ENCODE results near the gene MAD2L2. TPM values are rescaled to one million over a fixed set of nuclear protein-coding genes. Genes with fewer than 3 reads are reported as not detected.

Gene MAD2L2
- total and polyA plus RNA-seq, 9 of the 15 experiments (the other 6 are each of a cell fraction or from before 2014, with no cell fraction given): 12.4 to 286 (median 143) TPM

DNA sequence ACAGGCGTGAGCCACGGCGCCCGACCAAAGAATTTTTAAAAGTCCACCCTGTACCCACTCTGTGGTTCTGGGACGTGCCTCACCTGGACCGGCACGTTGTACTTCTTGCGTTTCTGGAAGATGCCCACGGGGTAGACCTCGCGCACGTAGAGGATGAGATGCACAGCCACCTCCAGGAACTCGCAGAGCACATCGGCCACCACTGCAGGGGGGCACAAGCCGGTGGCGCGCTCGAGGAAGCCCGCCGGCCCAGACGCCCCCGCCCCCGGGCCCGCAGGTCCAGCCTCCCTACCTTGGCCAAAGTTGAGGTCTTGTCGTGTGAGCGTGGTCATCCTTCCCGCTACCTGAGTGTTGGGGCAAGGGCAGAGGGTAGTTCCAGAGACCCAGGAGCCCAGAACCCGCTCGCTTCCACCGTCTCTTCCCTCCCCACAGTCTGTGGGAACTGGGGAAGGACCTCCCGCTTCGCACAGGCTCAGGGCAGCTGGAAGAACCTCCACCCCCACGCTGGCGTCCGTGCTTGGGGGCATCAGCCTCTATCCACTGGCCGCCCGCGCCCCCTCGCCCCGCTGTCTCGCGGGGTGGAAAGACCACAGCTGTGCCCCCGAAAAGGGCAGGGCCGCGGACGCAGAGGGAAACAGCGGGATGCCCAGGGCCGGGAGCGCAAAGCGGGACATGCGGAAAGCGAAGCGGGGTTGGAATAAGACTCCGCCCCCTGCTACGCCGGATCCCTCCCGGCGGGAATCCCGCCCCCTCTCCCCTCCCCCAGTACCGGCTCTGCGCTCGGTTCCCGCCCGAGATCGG, 478 bp downstream of the MAD2L2 start (continued):
- TF ChIP-seq SAFB (IDR thresholded peaks at IDR 0.05; ENCODE audit: borderline replicate concordance, low read depth, low read length) (peak; percentile 74; the same call in 1 of the 2 replicates), USF1 (CRISPR knock-in tag; IDR thresholded peaks at IDR 0.05) (0 out of 2 replicates have a peak, but pooled peaks have one; percentile 17), SMC3 (conservative IDR thresholded peaks at IDR 0.05; ENCODE audit: insufficient read depth, low read depth, low read length) (0 out of 2 replicates have a peak, but pooled peaks have one; percentile 3), FOXK2 (conservative IDR thresholded peaks at IDR 0.05 in 1 of 2, IDR thresholded peaks at IDR 0.05 in 1 of 2; ENCODE audit: low read depth in 2 of 2) (no peak), YBX1 (IDR thresholded peaks at IDR 0.05) (no peak), ZNF354B (CRISPR knock-in tag; IDR thresholded peaks at IDR 0.05) (no peak), SUPT5H (IDR thresholded peaks at IDR 0.05) (peak; percentile 84; the same call in 1 of the 2 replicates), ERF (CRISPR knock-in tag; IDR thresholded peaks at IDR 0.05) (peak; percentile 50; the same call in 1 of the 2 replicates), EZH2 (IDR thresholded peaks at IDR 0.05; ENCODE audit: borderline replicate concordance, low read depth, low read length) (no peak), ZNF77 (CRISPR knock-in tag; IDR thresholded peaks at IDR 0.05) (no peak), ESRRA (IDR thresholded peaks at IDR 0.05; ENCODE audit: borderline replicate concordance, low read depth) (no peak), ZNF134 (CRISPR knock-in tag; conservative IDR thresholded peaks at IDR 0.05) (no peak), CTCFL (IDR thresholded peaks at IDR 0.05; ENCODE audit: borderline replicate concordance, insufficient read depth, low read depth, low read length, poor library complexity, severe bottlenecking) (no peak), RFX1 (IDR thresholded peaks at IDR 0.05) (no peak), FOXJ3 (CRISPR knock-in tag; IDR thresholded peaks at IDR 0.05) (no peak), FOXM1 (IDR thresholded peaks at IDR 0.05; ENCODE audit: low read depth) (no peak), FOXM1 (CRISPR knock-in tag; IDR thresholded peaks at IDR 0.05; ENCODE audit: low read depth) (no peak; the same call in 1 of the 2 replicates), ZSCAN29 (IDR thresholded peaks at IDR 0.05) (0 out of 2 replicates have a peak, but pooled peaks have one; percentile 29), CEBPG (CRISPR knock-in tag; IDR thresholded peaks at IDR 0.05) (no peak), CEBPG (tag; conservative IDR thresholded peaks at IDR 0.05 in 1 of 2, IDR thresholded peaks at IDR 0.05 in 1 of 2) (no peak)
- TF ChIP-seq, protein P1, sequence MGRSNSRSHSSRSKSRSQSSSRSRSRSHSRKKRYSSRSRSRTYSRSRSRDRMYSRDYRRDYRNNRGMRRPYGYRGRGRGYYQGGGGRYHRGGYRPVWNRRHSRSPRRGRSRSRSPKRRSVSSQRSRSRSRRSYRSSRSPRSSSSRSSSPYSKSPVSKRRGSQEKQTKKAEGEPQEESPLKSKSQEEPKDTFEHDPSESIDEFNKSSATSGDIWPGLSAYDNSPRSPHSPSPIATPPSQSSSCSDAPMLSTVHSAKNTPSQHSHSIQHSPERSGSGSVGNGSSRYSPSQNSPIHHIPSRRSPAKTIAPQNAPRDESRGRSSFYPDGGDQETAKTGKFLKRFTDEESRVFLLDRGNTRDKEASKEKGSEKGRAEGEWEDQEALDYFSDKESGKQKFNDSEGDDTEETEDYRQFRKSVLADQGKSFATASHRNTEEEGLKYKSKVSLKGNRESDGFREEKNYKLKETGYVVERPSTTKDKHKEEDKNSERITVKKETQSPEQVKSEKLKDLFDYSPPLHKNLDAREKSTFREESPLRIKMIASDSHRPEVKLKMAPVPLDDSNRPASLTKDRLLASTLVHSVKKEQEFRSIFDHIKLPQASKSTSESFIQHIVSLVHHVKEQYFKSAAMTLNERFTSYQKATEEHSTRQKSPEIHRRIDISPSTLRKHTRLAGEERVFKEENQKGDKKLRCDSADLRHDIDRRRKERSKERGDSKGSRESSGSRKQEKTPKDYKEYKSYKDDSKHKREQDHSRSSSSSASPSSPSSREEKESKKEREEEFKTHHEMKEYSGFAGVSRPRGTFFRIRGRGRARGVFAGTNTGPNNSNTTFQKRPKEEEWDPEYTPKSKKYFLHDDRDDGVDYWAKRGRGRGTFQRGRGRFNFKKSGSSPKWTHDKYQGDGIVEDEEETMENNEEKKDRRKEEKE (IDR thresholded peaks at IDR 0.05; ENCODE audit: borderline replicate concordance in 1 of 2, control insufficient read depth in 1 of 2, low read depth in 2 of 2, low read length in 1 of 2): no peak
- TF ChIP-seq, protein P2, sequence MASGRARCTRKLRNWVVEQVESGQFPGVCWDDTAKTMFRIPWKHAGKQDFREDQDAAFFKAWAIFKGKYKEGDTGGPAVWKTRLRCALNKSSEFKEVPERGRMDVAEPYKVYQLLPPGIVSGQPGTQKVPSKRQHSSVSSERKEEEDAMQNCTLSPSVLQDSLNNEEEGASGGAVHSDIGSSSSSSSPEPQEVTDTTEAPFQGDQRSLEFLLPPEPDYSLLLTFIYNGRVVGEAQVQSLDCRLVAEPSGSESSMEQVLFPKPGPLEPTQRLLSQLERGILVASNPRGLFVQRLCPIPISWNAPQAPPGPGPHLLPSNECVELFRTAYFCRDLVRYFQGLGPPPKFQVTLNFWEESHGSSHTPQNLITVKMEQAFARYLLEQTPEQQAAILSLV (tag; IDR thresholded peaks at IDR 0.05): no peak
